GM12801 (cell line): ENCODE measurements around the gene WDFY4.

ENCODE experiments used
- CTCF ChIP-seq: IDR thresholded peaks from one replicate; pipeline ENCODE4 v1.5.1; 2011; ENCODE audit warnings: control low read depth; ENCODE audit not compliant: insufficient read length; ENCODE audit errors: extremely low read depth

The WDFY4 gene

GRCh38 chr10:48778193-48778857 lies 93.7 kb downstream of the WDFY4 start:
- TF ChIP-seq CTCF = no peak

GRCh38 chr10:48779077-48779476 lies 94.4 kb downstream of the WDFY4 start:
- TF ChIP-seq CTCF = no peak

GRCh38 chr10:48779546-48780152 lies 95.0 kb downstream of the WDFY4 start:
- TF ChIP-seq CTCF = no peak

- no peak for TF ChIP-seq CTCF
Observed at GRCh38 chr10:48780341-48780740, 95.7 kb downstream of the WDFY4 start.

GRCh38 chr10:48782386-48782785 lies 97.7 kb downstream of the WDFY4 start:
- no peak for TF ChIP-seq CTCF

- TF ChIP-seq CTCF = no peak
Observed at GRCh38 chr10:48784031-48784430, 99.4 kb downstream of the WDFY4 start.

- no peak for TF ChIP-seq CTCF
Observed at GRCh38 chr10:48785796-48786195, 101.1 kb downstream of the WDFY4 start.
